Stimulated activated CD4-positive, alpha-beta T cell treated with anti-CD3 and anti-CD28 coated beads, Interleukin-2, amount 100 ng/mL, for 4 hours (primary cell): ENCODE measurements around the gene FRMD3.

ENCODE experiments used
- DNase-seq: peaks from one replicate; pipeline ENCODE4 v3.0.0-alpha.2; 2020; ENCODE audit warnings: low read depth

FRMD3 gene

GRCh38 chr9:83472764-83473163, 65.4 kb downstream of the FRMD3 start:
- no peak for DNase-seq

GRCh38 chr9:83472221-83472665, 66.0 kb downstream of the FRMD3 start:
- no peak for DNase-seq

GRCh38 chr9:83471241-83471640, 67.0 kb downstream of the FRMD3 start:
- DNase-seq, result no peak

- no peak for DNase-seq
These were observed 68.5 kb downstream of the FRMD3 start for GRCh38 chr9:83469722-83470121.

- no peak for DNase-seq
These were observed 69.4 kb downstream of the FRMD3 start for GRCh38 chr9:83468821-83469220.

GRCh38 chr9:83466877-83467276, 71.3 kb downstream of the FRMD3 start:
- no peak for DNase-seq

GRCh38 chr9:83466351-83466750, 71.8 kb downstream of the FRMD3 start:
- DNase-seq, result no peak

GRCh38 chr9:83459830-83460229, 78.4 kb downstream of the FRMD3 start:
- DNase-seq, result no peak

GRCh38 chr9:83458530-83458929, 79.7 kb downstream of the FRMD3 start:
- no peak for DNase-seq

GRCh38 chr9:83457005-83457404, 81.2 kb downstream of the FRMD3 start:
- no peak for DNase-seq

GRCh38 chr9:83456226-83456625, 82.0 kb downstream of the FRMD3 start:
- no peak for DNase-seq

- no peak for DNase-seq
These were observed 84.1 kb downstream of the FRMD3 start for GRCh38 chr9:83454076-83454475.

GRCh38 chr9:83451308-83451707, 86.9 kb downstream of the FRMD3 start:
- no peak for DNase-seq

- no peak for DNase-seq
These were observed 88.2 kb downstream of the FRMD3 start for GRCh38 chr9:83449983-83450382.

- no peak for DNase-seq
These were observed 89.0 kb downstream of the FRMD3 start for GRCh38 chr9:83449166-83449565.

GRCh38 chr9:83448626-83449025, 89.6 kb downstream of the FRMD3 start:
- no peak for DNase-seq

GRCh38 chr9:83447351-83447750, 90.8 kb downstream of the FRMD3 start:
- DNase-seq, result no peak

- no peak for DNase-seq
These were observed 92.4 kb downstream of the FRMD3 start for GRCh38 chr9:83445703-83446265.

GRCh38 chr9:83444110-83444509, 94.1 kb downstream of the FRMD3 start:
- DNase-seq, result no peak

GRCh38 chr9:83441390-83441789, 96.8 kb downstream of the FRMD3 start:
- no peak for DNase-seq

GRCh38 chr9:83440641-83441040, 97.6 kb downstream of the FRMD3 start:
- no peak for DNase-seq

GRCh38 chr9:83435301-83435700, 102.9 kb downstream of the FRMD3 start:
- DNase-seq, result no peak

GRCh38 chr9:83434254-83434653, 103.9 kb downstream of the FRMD3 start:
- no peak for DNase-seq

- DNase-seq, result no peak
These were observed 104.4 kb downstream of the FRMD3 start for GRCh38 chr9:83433846-83434245.
